GM21576 (cell line): ENCODE results near the gene MEF2C.
A peak's percentile ranks its signal among the peaks of the same experiment; 100 is the strongest.

Experiments
- ATAC-seq: cut with Tn5 transposase; IDR thresholded peaks from one replicate; pipeline ENCODE4 v1.9.1; 2021; ENCODE audit warnings: mild to moderate bottlenecking, moderate library complexity; ENCODE audit not compliant: unreplicated experiment

Gene MEF2C

DNA sequence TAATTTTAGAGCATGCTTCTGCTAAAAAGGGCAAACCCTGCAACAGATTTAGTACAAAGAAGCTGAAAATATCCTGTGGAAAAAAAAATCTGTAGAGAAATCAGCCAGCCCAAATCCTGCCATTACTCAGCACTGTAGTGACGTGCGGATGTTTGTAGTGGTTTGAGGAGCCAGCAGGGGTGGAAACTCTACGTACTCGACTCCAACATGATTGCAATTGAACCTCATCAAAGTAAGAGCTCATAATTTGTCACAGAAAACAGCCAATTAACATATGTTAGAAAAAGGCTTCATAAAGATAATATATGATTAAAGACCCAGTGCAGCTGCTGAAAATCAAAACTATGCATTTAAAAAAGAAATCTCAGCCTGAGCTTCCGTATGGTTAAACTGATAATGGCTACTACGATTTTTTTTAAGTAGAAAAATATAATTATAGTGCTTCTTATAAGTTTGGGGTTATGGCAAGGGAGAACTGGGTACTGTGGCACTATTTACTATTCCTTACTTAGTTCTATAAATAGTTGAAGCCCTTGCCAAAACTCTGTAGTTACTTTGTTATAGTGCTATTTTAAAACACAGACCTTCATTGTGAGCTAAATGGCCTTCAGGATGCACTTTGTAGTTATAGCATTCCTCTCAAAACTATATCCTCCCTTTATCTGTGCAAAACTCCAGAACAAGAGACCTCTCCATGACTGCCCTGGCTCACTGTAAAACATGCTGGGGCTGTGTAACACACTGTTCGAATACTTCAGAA lies 49.4 kb downstream of the MEF2C start:
- ATAC-seq, result no peak

- ATAC-seq, result no peak
Measured at GRCh38 chr5:88831816-88832215, 51.2 kb downstream of the MEF2C start.

- ATAC-seq, result no peak
Measured at GRCh38 chr5:88830567-88830966, 52.4 kb downstream of the MEF2C start.

DNA sequence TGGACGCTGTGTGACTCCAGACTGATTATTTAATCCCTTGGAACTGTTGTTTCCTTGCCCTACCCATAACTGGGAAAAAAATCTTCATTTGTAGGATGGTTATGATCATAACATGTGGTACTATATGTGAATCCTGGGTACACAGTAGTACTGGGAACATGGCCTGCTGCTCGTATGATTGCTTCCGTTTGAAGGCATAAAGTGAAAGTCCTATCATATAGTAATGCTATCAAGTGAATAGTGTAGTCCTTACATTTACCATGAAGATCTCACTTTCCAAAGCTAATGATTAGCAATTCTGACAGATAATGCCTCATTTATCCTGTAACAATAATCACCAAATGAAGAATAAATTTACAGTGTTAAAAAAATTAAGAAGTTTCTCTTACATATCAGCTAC lies 53.2 kb downstream of the MEF2C start:
- no peak for ATAC-seq

GRCh38 chr5:88829054-88829453 lies 53.9 kb downstream of the MEF2C start:
- ATAC-seq, result no peak

GRCh38 chr5:88827997-88828396 lies 55.0 kb downstream of the MEF2C start:
- ATAC-seq, result no peak

GRCh38 chr5:88826646-88827585 lies 56.1 kb downstream of the MEF2C start:
- ATAC-seq, result peak; percentile 58

DNA sequence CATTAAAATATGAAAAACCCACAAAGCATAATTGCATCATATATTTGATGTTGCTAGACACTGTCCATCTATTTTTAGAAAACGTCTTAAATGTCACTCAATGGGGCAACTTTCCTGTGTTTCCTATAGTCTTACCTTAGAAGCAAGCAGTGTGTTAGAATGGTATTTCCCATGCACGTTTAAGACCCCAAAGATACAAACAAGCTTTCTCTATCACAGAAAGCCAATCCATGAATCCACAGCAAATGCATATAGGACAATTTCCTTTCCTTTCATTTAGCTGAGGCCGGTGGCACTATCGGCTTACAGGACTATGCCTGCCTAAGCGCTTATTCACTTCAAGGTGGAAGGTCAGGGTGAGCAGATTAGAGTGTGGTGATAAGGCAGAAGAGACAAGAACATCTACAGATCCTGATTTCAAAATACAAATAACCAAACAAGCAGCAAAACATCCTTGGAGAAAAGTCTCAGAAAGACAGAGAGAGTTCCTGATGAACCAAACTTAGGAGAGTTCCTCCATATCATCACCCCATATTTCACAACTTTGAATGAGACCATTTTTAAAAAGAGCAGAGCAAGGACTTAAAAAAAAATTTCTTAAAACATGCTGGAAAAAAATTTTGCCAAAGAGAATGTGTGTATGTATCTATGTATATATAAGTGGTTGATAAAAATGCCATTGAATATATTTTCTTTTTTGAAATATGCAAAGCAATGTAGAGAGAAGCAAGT lies 57.2 kb downstream of the MEF2C start:
- ATAC-seq, result no peak

GRCh38 chr5:88824892-88825583 lies 57.9 kb downstream of the MEF2C start:
- ATAC-seq, result no peak

DNA sequence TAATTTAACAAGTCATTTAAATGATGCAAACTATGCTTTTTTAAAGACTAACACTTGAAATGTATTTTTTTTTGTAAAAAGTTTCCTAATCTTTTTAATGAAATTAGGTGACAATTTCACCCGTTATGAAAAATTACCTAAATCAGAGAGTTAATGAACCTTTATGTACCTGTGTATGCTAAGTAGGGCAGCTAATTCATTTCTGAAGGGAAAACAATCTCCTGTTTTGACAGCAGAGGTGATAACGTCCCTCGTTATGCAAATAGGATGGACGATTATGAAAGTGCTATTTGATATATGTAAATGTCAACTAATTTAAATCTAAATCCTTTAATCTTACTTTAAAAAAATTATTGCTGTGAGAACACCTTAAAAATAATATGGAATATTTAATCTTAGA lies 58.8 kb downstream of the MEF2C start:
- no peak for ATAC-seq

GRCh38 chr5:88823201-88823600 lies 59.8 kb downstream of the MEF2C start:
- ATAC-seq, result no peak

DNA sequence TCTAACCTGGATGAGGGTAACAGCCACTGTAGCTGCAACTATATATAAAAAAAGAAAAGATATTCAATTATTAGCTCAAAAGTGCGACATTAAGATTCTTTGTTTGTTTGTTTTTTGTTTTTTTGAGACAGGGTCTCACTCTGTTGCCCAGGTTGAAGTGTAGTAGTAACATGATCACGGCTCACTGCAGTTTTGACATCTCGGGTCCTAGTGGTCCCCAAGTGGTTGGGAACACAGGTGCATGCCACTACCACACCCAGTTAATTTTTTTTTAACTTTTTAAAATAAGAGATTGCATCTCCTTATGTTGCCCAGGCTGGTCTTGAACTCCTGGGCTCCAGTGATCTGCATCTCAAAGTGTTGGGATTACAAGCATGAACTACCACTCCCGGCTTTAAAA lies 61.8 kb downstream of the MEF2C start:
- ATAC-seq, result no peak

GRCh38 chr5:88820581-88820980 lies 62.4 kb downstream of the MEF2C start:
- no peak for ATAC-seq

DNA sequence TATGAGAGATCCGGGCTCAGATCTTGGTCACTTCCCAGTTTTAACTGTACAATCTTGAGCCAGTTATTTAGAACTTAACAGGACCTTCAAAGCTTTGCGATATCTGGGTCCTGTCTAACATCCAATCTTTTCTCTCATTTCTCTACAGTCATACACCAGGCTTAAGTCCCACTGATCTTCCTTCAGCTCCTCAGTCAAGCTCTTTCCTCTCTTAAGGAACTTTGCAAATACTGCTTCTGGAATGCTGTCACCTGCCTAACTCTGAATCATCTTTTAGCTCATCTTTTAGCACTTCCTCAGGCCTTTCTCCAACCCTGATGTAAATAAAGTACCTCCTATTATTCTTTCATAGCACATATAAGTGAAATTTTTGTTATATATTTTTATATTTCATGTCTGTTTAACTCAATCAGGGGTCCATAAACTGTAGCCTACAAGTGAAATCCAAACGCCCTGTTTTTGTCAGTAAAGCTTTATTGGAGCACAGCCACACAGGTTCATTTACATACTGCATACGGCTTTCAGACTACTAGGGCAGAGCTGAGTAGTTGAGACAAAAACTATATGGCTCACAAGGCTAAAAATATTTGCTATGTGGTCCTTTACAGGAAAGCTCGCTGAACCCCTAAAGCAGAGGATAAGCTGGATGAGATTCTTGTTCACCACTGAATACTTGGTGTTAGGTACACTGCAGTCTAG lies 63.5 kb downstream of the MEF2C start:
- ATAC-seq, result peak; percentile 33

GRCh38 chr5:88818296-88818695 lies 64.7 kb downstream of the MEF2C start:
- ATAC-seq, result no peak

GRCh38 chr5:88816195-88816594 lies 66.8 kb downstream of the MEF2C start:
- ATAC-seq, result no peak

DNA sequence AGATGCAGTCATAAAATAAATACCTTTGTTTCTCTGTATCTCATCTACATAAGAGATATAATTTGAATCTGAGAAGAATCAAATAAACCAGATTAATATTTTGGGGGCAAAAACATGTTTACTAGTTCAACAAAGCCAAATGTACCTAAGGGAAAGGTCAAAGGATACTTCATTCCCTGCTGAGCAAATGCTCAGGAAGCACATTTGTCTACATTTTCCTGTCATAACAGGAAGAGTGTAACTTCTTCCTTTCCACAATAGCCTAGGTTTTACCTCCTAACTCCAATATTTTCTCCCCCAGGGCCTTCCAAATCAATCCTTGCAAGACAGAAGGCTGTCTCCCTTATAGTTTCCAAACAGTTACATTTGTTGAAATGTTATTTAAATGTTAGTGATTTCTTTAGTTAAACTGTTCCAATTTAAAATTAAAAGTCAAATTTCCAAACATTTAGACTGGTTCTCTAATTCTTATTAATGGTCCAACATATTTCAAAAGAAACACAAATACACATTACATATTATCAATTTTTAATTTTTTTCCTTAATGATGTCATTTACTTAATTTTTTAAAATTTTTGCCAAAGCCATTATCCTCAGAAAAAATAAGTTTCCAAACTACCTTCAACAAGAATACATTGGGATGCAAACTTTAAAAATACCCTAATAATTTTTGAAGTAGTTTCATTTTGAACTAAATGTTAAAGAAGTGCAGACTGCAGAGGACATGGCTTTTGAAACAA lies 67.8 kb downstream of the MEF2C start:
- no peak for ATAC-seq

GRCh38 chr5:88813805-88814575 lies 69.0 kb downstream of the MEF2C start:
- no peak for ATAC-seq

GRCh38 chr5:88813244-88813643 lies 69.7 kb downstream of the MEF2C start:
- no peak for ATAC-seq
